ENCODE measurements around the gene CYP2D6.

Gene CYP2D6

GRCh38 chr22:42156598-42156997 lies 26.0 kb upstream of the CYP2D6 start:
- intact Hi-C loops (cut with DNase I; ENCODE audit: low total_unique reads), result no loop called here
- no peaks in the 10 kb centered on the region for H3K27me3 ChIP-seq
- H3K9me3 ChIP-seq, result no peaks in the 10 kb centered on the region
- DNase-seq, result no peak
- H3K4me1 ChIP-seq, result no peaks in the 10 kb centered on the region
- no peak overlapping the region for H3K4me3 ChIP-seq
- peaks cover 0 to 42% (median 16%) of the 10 kb centered on the region in 3 donors for H3K36me3 ChIP-seq
- TF ChIP-seq CTCF (IDR thresholded peaks at IDR 0.05), result no peak
- H3K27ac ChIP-seq, result no peak overlapping the region

- no peaks in the 10 kb centered on the region for H3K9me3 ChIP-seq
- H3K27ac ChIP-seq, result no peak overlapping the region
- H3K4me3 ChIP-seq, result no peak overlapping the region
- H3K27me3 ChIP-seq, result no peaks in the 10 kb centered on the region
- DNase-seq, result no peak
- H3K4me1 ChIP-seq, result no peaks in the 10 kb centered on the region
- no peak for TF ChIP-seq CTCF (IDR thresholded peaks at IDR 0.05)
- H3K36me3 ChIP-seq, result peaks cover 0 to 40% (median 16%) of the 10 kb centered on the region in 3 donors
- intact Hi-C loops (cut with DNase I; ENCODE audit: low total_unique reads), result no loop called here
Observed at GRCh38 chr22:42156121-42156520, 25.5 kb upstream of the CYP2D6 start.

GRCh38 chr22:42155053-42155543 lies 24.5 kb upstream of the CYP2D6 start:
- peaks cover 0 to 47% (median 16%) of the 10 kb centered on the region in 3 donors for H3K36me3 ChIP-seq
- H3K4me1 ChIP-seq, result no peaks in the 10 kb centered on the region
- no peak overlapping the region for H3K27ac ChIP-seq
- no peaks in the 10 kb centered on the region for H3K9me3 ChIP-seq
- intact Hi-C loops (cut with DNase I; ENCODE audit: low total_unique reads), result no loop called here
- H3K27me3 ChIP-seq, result no peaks in the 10 kb centered on the region
- no peak for TF ChIP-seq CTCF (IDR thresholded peaks at IDR 0.05)
- H3K4me3 ChIP-seq, result no peak overlapping the region
- DNase-seq, result no peak

GRCh38 chr22:42154293-42155052 lies 23.9 kb upstream of the CYP2D6 start:
- H3K27me3 ChIP-seq, result no peaks in the 10 kb centered on the region
- H3K9me3 ChIP-seq, result no peaks in the 10 kb centered on the region
- TF ChIP-seq CTCF (IDR thresholded peaks at IDR 0.05), result no peak
- peaks cover 0 to 53% (median 16%) of the 10 kb centered on the region in 3 donors for H3K36me3 ChIP-seq
- no peak overlapping the region for H3K27ac ChIP-seq
- H3K4me3 ChIP-seq, result no peak overlapping the region
- H3K4me1 ChIP-seq, result no peaks in the 10 kb centered on the region
- intact Hi-C loops (cut with DNase I; ENCODE audit: low total_unique reads), result no loop called here
- no peak for DNase-seq

GRCh38 chr22:42152661-42153270 lies 22.2 kb upstream of the CYP2D6 start:
- Histone ChIP-seq H3K4me1 (no peaks in the 10 kb centered on the region), H3K27me3 (no peaks in the 10 kb centered on the region), H3K9me3 (no peaks in the 10 kb centered on the region), H3K36me3 (peaks cover 0 to 53% (median 16%) of the 10 kb centered on the region in 3 donors), H3K27ac (no peak overlapping the region), H3K4me3 (no peak overlapping the region)
- intact Hi-C loops (cut with DNase I; ENCODE audit: low total_unique reads), result no loop called here
- TF ChIP-seq CTCF (IDR thresholded peaks at IDR 0.05), result no peak
- DNase-seq, result peak in 1 of 2 donors; percentile 60

All from tibial artery (tissue), 4 donors.